HepG2 (cell line): Measurements from ENCODE around the gene LAX1. TPM values are rescaled to one million over a fixed set of nuclear protein-coding genes. Genes with fewer than 3 reads are reported as not detected.
A peak's percentile ranks its signal among the peaks of the same experiment; 100 is the strongest.

Experiments used
- ADNP ChIP-seq: sonication (generic); formaldehyde crosslinking; IDR thresholded peaks from 2 replicates; pipeline ENCODE4 v1.4.0; 2020; ENCODE audit warnings: missing genetic modification reagents
- AHR ChIP-seq: IDR thresholded peaks from 2 replicates; pipeline ENCODE4 v1.6.1; 2018; ENCODE audit warnings: missing genetic modification reagents, missing compliant biosample characterization
- BCLAF1 ChIP-seq: fragments of 450-650 bp; IDR thresholded peaks from 2 replicates; pipeline ENCODE4 v1.6.1; 2017; ENCODE audit warnings: mild to moderate bottlenecking
- CHD2 ChIP-seq: IDR thresholded peaks from 2 replicates; pipeline ENCODE4 v1.6.1; 2011; ENCODE audit warnings: low read depth, low read length, improper control_type of control experiment
- CSRNP1 ChIP-seq: sonication (generic); formaldehyde crosslinking; IDR thresholded peaks from 2 replicates; pipeline ENCODE4 v1.8.1; 2023; ENCODE audit warnings: mild to moderate bottlenecking, missing genetic modification reagents
- GABPB1 ChIP-seq: IDR thresholded peaks from 2 replicates; pipeline ENCODE4 v1.6.1; 2016; ENCODE audit warnings: mild to moderate bottlenecking, missing genetic modification reagents, moderate library complexity, missing compliant biosample characterization
- HES4 ChIP-seq: sonication (generic); formaldehyde crosslinking; IDR thresholded peaks from 2 replicates; pipeline ENCODE4 v1.9.0; 2021; ENCODE audit warnings: mild to moderate bottlenecking, missing genetic modification reagents, borderline replicate concordance
- KLF11 ChIP-seq: IDR thresholded peaks from 2 replicates; pipeline ENCODE4 v1.6.1; 2016; ENCODE audit warnings: missing compliant biosample characterization
- PLRG1 ChIP-seq: fragments of 450-650 bp; conservative IDR thresholded peaks from 2 replicates; pipeline ENCODE4 v1.6.1; 2016
- PTBP1 ChIP-seq: fragments of 200-400 bp; formaldehyde crosslinking; IDR thresholded peaks from 2 replicates; pipeline ENCODE4 v1.6.1; 2018; ENCODE audit warnings: low read length, low read depth; ENCODE audit not compliant: poor library complexity, severe bottlenecking
- RFX1 ChIP-seq: fragments of 450-650 bp; IDR thresholded peaks from 2 replicates; pipeline ENCODE4 v1.6.1; 2017
- SNAI1 ChIP-seq: sonication (generic); formaldehyde crosslinking; IDR thresholded peaks from 2 replicates; pipeline ENCODE4 v1.5.0; 2020; ENCODE audit warnings: mild to moderate bottlenecking, missing genetic modification reagents, borderline replicate concordance
- SUZ12 ChIP-seq: fragments of 150-350 bp; IDR thresholded peaks from 2 replicates; pipeline ENCODE4 v1.6.1; 2014; ENCODE audit warnings: low read depth, low read length
- TEF ChIP-seq: sonication (generic); formaldehyde crosslinking; IDR thresholded peaks from 2 replicates; pipeline ENCODE4 v1.5.0; 2020; ENCODE audit warnings: missing genetic modification reagents
- TRIM22 ChIP-seq: fragments of 450-650 bp; IDR thresholded peaks from 2 replicates; pipeline ENCODE4 v1.6.1; 2017
- ZNF562 ChIP-seq: sonication (generic); formaldehyde crosslinking; IDR thresholded peaks from 2 replicates; pipeline ENCODE4 v1.8.0; 2022; ENCODE audit warnings: missing genetic modification reagents, borderline replicate concordance
- ZNF609 ChIP-seq: sonication (generic); formaldehyde crosslinking; IDR thresholded peaks from 2 replicates; pipeline ENCODE4 v1.4.0; 2020; ENCODE audit warnings: mild to moderate bottlenecking, missing genetic modification reagents, borderline replicate concordance
- ZNF777 ChIP-seq: sonication (generic); formaldehyde crosslinking; IDR thresholded peaks from 2 replicates; pipeline ENCODE4 v1.4.0; 2020; ENCODE audit warnings: missing genetic modification reagents
- ZNF878 ChIP-seq: sonication (generic); formaldehyde crosslinking; IDR thresholded peaks from 2 replicates; pipeline ENCODE4 v1.8.1; 2023; ENCODE audit warnings: mild to moderate bottlenecking, missing genetic modification reagents, moderate library complexity
- polyA plus RNA-seq, 8 experiments: library from polyadenylated mRNA; depleted of rRNA in 3 of 8; stranded (reverse) in 7 of 8; unstranded in 1 of 8; fragments of >200 nt; fragmentation: Illumina TruSeq in 4 of 8; extraction: Trizol in 4 of 8; gene quantifications; 2 replicates each; pipeline versions ENCODE4 v1.2.1 to v1.2.3, GENCODE V29; 2011 to 2016; ENCODE audit warnings: low read depth in 4 of 8, missing spikeins in 1 of 8, mixed read lengths in 1 of 8; ENCODE audit not compliant: insufficient read depth in 1 of 8
- total RNA-seq, 5 experiments: library from RNA; depleted of rRNA; stranded (reverse); fragments of >200 nt; fragmentation: Illumina TruSeq; extraction: Trizol; gene quantifications; 2 replicates each; pipeline ENCODE4 v1.2.3, GENCODE V29; 2016; ENCODE audit warnings: low read depth in 1 of 5

The LAX1 gene
- total and polyA plus RNA-seq, 2 of the 13 experiments (the other 11 are each of a cell fraction or from before 2014, with no cell fraction given): not detected

- TF ChIP-seq BCLAF1: no peak
- TF ChIP-seq ZNF562 (CRISPR knock-in tag): no peak
- no peak for TF ChIP-seq RFX1
- TF ChIP-seq PLRG1: no peak
- 0 out of 2 replicates have a peak, but pooled peaks have one; percentile 11 for TF ChIP-seq CHD2
- TF ChIP-seq GABPB1 (CRISPR knock-in tag): peak; percentile 90
- TF ChIP-seq KLF11 (CRISPR knock-in tag): peak; percentile 65; the same call in 1 of the 2 replicates
- no peak for TF ChIP-seq SNAI1 (CRISPR knock-in tag)
- TF ChIP-seq ZNF609 (CRISPR knock-in tag): no peak
- peak; percentile 39; the same call in 1 of the 2 replicates for TF ChIP-seq ZNF878 (CRISPR knock-in tag)
- no peak for TF ChIP-seq PTBP1
- no peak for TF ChIP-seq TEF (CRISPR knock-in tag)
- no peak for TF ChIP-seq CSRNP1 (CRISPR knock-in tag)
- TF ChIP-seq HES4 (CRISPR knock-in tag): peak; percentile 39; the same call in 1 of the 2 replicates
- TF ChIP-seq ZNF777: peak; percentile 59; the same call in 1 of the 2 replicates
- peak; percentile 57 for TF ChIP-seq SUZ12
- TF ChIP-seq ADNP (CRISPR knock-in tag): no peak
- TF ChIP-seq TRIM22: no peak
- TF ChIP-seq AHR: no peak
Measured at GRCh38 chr1:203795441-203796235, 30.7 kb downstream of the LAX1 start, which contains the start of the genes ZBED6 and ZC3H11A (continued).
